LoVo (cell line): ENCODE results near the gene IL34.
A peak's percentile ranks its signal among the peaks of the same experiment; 100 is the strongest.
"Not testable (repeated sequence)": the region's sequence is repeated elsewhere in the genome, so short reads cannot be mapped to it uniquely, and the experiment has no call there.

Experiments
- DNase-seq: peaks from one replicate; pipeline ENCODE4 v3.0.0-alpha.2; 2016; ENCODE audit warnings: low spot score

Gene IL34

DNA sequence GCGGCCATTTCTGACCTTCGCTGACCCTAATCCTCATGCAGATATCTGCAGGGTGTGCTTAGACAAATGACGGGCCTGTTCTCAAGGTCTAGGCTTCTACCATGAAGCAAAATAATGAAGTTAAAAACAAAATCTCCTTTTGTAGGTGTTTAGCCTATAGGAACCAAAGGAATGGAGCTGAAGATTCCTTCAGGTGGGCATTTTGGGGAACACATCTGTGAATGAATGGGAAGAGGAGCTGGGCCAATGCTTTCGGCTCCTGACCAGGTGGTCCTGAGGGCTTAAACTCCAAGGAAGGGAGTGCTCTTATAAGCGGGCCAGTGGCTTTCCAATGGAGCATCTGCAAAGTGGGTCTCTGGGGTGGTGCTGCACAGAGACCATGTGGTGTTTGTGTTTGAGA is 14.1 kb upstream of the IL34 start:
- no peak for DNase-seq

DNA sequence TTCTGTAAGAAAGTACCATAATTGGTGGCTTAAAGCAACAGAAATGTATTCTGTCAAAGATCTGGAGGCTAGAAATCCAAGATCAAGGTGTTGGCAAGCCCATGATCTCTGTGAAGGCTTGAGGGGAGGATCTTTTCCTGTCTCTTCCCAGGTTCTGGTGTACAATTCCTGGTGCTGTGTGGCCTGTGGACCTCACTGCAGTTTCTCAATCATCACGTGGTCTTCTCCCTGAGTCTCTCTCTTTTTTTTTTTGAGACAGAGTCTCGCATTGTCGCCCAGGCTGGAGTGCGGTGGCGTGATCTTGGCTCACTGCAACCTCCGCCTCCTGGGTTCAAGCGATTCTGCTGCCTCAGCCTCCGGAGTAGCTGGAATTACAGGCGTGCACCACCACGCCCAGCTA is 12.7 kb upstream of the IL34 start:
- DNase-seq = not testable (repeated sequence)

DNA sequence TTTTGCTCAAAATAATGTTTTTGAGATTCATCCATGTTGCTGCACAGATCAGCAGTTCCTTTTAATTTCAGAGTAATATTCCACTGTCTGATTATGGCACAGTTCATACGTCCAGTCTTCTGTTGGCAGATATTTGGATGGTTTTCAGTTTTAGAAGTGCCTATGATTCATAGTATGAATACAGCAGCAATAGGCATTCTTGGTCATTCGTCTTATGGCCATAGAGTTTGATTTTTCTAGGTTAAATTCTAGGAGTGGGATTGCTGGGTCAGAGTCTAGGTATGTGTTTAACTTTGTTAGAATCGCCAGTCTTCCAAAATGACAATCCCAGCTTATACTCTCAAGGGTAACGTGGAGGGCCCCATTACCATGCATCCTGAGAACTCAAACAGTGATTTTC is 11.5 kb upstream of the IL34 start:
- no peak for DNase-seq

DNA sequence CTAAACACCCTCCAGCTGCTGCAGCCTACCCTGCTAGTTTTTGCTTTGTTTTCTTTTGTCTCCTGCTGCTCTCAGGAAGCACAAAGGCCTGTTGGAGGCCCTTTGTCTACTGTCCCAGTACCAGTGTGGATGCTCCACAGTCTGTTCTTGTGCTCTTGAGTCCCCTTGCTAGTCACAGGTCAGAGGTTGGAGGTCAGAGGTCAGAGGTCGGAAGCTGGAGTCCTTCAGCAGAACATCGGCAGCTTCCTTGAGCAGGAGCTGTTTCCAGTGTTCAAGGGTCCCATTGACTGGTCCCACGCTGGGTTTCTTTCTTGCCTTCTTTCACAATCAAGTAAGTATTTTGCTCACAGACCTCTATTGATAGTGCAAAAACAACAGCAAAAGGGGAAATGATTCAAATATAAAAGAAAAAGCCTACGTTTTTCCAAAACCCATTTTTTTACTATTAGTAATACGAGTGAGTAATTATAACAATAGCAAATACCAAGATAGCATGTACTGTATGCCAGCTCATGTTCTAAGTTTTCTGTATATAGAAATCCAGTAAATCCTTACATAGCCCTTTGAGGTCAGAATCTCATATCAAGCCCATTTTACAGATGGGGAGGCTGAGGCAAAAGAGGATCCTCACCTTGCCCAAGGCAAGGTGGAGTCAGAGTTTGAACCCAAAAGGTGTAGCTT is 10.9 kb upstream of the IL34 start:
- no peak for DNase-seq

DNA sequence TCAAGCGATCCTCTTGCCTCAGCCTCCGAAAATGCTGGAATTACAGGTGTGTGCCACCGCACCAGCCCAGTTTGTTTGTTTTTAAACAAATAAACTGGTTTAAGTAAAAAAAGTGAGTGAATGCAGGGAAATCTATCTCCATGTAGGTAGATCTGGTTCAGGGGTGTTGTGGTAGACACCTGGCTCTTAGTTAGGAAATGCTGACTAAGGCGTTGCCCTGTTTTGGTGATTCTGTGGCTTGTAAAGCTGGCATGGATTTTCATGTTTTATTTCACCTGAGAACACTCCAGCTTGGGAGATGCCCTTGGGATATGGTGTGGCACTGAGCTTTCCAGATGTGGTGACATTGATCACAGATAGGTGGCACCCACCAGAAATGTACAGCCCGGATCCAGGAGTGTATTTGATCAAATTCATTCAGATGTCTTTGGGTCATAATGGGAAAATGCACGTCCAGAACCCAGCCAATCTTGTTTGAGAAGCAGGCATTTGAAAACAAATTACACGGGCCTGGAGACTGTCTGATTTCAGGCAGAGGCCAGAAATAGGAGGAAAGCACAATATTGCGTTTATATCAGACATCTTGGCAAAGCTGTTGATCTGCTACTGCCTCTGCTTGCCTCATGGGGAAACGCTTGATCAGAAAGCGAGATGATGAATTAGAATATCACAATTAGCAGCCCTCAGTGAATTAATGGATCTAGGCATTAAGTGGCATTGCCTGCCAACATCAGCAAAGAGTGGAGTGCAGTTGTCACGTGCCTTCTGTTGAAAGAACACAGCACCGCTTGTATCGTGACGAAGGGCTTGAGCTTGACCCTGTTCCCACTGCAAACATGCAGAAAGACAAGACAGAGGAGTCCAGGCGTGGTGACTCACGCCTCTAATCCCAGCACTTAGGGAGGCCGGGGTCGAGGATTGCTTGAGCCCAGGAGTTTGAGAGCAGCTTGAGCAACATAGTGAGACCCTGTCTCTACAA is 7.3 kb upstream of the IL34 start:
- no peak for DNase-seq

DNA sequence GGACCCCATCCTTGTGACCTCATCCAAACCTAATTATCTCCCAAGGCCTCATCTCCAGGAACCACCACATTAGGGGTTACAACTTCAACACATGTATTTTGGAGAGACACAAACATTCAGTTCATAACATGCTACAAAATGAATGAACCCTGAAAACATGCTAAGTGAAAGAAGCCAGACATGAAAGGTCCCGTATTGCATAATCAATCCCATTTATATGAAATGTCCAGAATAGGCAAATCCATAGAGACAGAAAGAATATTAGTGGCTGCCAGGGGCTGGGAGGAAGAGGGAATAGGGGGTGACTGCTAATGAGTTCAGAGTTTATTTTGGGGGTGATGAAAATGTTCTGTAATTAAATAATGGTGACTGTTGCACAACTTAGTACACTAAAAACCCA is 3.7 kb upstream of the IL34 start:
- no peak for DNase-seq

DNA sequence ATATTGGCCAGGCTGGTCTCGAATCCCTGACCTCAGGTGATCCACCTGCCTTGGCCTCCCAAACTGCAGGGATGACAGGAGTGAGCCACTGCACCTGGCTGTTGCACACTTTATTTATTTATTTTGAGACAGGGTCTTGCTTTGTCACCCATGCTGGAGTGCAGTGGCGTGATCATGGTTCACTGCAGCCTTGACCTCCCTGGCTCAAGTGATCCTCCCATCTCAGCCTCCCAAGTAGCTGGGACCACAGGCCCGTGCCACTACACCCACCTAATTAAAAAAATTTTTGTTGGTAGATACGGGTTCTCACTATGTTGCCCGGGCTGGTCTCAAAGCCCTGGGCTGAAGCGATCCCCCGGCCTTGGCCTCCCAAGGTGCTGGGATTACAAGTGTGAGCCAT is 3.1 kb upstream of the IL34 start:
- DNase-seq = not testable (repeated sequence)

DNA sequence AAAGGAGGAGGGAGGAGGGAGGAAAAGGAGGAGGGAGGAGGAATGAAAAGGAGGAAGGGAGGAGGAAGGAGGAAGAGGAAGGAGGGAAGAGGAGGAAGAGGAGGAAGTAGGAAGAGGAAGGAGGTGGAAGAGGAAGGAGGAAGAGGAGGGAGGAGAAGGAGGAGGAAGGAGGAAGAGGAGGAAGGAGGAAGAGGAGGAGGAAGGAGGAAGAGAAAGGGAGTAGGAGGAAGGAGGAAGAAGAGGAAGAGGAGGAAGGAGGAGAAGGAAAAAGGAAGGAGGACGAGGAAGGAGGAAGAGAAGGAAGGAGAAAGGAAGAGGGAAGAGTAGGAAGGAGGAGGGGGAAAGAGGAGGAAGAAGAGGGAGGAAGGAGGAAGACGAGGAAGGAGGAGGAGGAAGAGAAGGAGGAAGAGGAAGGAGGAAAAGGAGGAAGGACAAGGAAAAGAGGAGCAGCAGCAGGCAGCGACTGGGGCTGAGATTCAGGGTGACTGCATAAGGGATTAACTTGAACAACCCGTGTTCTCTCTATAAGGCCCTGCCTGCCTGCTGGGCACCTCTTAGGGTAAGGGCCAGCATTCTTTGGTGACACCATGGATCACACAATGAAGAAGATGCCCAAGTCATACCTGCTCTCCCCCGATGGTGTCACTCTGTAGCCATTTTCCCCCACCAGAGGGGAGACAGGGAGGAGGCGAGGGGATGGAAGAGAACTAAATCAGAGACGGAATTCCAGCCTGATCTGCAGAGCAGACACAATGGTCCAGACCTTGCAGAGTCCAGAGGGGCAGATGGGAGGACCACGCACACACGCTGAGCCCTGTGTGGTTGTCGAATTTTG is 1.4 kb upstream of the IL34 start:
- DNase-seq = no peak

DNA sequence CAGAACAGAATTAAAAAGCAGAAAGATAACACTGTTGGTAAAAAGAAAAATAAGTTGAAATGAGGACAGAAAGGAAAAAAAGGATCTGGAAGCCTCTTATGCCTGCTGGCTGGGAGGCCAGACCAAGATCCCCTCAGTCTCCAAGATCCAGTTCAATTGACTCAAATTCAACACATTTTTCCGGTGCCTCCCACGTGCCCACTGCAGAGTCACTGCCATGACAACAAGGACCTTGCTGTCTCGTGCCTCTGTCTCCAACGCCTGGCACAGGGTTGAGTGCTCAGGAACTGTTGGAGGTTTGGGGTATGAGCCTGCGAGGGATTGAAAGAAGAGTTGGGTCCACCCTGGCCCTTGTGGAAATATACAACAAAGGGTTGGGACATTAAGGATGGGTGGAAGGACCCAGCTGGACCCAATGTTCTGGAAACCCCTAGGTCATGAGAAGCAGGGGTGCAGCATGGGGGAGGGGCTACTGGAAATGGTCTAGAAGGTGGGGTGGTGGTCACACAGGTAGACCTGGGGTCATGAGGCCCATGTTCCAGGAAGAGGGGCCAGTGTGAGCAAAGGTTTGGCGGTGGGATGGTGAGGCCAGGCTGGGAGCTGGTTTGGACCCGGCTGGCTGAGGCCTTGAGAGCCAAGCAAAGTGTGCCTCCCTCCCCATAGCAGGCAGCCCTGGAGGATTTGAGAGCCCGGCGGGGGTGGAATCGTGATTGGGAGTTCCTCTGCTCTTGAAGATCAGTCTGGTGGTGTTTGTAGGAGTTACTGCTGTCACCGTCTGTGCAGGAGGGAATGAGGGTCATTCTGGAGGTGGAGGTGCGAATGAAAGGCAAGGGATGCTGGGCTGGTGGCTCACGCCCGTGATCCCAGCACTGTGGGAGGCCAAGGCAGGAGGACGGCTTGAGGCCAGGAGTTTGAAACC is 1.3 kb downstream of the IL34 start:
- no peak for DNase-seq

DNA sequence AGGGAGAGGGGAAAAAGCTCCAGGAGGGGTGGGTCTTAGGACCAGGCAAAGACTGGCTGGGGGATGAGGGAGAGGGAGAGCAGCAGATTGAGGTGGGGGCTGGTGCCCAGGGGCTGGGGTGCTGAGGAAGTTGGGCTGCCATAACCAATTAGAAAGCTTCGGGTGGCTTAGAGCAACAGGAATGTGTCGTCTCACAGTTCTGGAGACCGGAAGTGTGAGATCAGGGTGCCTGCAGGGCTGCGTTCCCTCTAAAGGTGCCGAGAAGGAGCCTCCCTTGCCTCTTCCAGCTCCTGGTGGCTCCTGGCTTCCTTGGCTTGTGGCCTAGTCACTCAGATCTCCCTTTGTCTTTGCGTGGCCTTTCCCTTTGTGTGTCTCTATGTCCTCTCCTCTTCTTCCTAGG is 2.2 kb downstream of the IL34 start:
- DNase-seq = no peak

DNA sequence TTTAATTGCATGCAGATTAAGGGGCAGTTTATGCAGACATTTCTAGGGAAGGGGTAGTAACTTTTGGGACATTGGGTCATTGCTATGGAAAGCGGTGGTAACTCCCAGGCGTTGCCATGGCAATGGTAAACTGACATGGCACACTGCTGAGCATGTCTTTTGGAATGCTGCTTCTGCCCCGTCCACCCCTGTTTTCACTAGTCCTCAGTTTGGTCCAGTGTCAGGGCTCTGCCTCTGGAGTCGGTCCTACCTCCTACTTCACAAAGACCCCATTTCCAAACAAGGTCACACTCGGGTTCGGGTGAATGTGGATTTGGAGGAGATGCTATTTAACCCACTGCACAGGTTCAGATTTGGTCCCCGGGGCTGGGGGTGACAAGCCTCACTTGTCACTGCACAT is 2.9 kb downstream of the IL34 start:
- no peak for DNase-seq

DNA sequence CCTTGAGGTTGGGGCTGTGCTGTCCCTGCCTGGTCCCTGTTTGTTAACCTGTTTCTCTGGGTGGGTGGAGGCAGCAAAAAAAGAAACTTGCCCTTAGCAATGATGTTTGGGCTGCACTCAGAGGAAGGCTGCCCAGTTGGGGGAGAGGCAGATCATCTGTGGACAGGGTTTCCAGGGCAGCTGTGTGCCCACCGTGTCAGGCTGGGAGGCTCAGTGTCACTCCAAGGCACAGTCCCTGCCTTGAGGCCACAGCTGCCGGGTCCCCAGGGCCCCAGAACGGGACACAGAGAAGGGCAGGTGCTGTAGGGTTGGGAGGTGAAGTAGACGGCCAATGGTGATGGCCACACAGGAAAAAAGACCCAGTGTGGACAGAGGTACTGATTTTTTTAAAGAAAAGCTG is 3.9 kb downstream of the IL34 start:
- no peak for DNase-seq

DNA sequence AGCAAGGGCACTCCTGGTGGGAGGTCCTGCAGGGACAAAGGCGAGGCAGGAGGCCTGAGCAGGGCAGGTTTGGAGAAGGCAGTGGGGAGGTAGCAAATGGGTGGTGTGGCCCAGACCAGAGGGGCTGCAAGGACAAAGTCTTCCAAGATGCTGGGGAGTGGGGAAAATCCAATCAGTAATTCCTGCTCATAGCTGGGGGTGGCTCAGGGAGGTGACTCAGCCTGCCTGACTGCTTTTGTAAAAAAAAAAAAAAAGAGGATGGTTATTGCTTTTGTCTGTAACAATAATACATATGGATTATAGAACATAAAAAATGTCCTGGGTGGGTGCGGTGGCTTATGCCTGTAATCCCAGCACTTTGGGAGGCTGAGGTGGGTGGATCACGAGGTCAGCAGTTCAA is 5.2 kb downstream of the IL34 start:
- no peak for DNase-seq

DNA sequence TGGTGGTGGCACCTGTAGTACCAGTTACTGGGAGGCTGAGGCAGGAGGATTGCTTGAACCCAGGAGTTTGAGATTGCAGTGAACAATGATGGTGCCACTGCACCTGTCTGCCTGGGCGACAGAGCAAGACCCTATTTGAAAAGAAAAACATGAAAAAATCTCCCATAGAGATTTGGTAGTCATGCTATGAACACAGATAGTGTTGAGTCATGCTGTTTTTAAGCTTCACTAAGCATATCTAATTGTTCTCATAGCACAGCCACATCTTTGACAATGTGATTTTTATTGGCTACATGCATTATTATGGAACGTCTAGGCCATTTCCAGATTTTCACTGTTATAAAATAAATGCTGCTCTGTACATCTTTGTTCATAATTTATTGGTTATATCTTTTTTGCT is 6.0 kb downstream of the IL34 start:
- DNase-seq = no peak

DNA sequence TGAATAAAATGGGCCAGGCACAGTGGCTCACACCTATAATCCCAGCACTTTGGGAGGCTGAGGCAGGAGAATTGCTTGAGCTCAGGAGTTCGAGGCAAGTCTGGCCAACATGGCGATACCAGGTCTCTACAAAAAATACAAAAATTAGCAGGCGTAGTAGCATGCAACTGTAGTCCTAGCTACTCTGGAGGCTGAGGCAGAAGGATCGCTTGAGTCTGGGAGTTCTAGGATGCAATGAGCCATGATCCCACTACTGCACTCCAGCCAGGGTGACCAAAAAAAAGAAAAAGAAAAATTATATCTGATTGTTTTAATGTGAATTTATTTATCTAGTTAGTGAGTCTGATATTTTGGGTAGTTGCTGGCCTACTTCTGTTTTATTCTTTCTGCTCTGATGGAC is 7.0 kb downstream of the IL34 start:
- DNase-seq = no peak

DNA sequence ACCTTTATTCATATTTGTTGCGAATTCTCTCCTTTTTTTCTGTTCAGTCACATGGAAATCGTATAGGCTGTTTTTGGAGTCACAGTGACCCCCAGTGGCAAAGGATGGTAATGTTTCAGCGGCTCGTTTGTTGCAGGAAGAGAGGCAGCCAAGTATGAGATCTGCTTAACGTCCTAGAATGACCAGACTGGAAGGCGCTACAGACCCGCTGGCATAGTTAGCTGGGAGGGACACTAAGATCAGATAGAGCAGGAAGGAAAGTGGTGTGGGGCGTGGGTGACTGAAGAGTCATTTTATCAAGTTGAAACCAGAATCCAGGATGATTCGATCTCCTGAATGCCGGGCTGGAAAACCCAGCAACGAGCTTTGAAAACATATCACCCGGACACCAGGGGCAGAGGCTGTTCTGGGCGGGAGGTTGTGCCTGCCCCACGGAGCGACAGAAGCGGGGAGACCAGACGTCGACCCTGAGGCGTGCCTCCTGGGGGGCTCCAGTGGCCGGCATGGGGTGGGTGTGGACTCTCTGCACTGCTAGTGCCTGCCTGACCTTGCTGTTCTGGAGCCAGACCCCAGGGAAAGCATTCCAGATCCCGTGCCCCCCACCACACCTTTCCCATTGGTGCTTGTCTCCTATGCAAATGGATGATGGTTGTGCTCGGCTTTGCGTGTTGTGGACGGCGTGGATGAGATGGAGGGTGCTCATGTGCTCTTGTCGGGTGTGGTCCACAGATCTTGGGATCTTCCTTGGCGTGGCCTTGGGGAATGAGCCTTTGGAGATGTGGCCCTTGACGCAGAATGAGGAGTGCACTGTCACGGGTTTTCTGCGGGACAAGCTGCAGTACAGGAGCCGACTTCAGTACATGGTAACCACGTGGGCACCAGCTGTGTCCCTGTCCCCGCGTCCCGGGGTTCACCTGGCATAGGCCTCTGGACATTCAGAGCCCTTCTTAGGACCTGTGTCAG is 7.7 kb downstream of the IL34 start:
- peak; percentile 77 for DNase-seq

DNA sequence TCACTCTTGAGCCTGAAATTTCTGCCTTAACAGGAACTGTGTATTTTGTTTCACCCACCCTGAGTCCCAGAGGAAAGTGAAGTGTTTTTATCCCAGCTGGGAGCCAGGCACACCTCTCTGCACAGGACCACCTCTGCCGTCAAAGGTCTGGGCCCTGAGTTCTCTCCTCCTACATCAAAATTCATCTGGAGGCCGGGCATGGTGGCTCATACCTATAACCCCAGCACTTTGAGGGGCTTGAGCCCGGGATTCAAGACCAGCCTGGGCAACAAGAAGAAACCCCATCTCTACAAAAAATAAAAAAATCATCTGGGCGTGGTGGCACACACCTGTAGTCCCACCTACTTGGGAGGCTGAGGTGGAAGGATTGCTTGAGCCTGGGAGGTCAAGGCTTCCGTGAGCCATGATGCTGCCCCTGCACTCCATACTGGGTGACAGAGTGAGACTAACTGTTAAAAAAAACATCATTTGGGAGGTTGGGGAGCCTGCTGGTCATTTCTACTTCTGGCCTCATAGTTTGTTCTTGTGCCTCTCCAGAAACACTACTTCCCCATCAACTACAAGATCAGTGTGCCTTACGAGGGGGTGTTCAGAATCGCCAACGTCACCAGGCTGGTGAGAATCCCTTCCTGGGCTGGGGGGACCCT is 9.8 kb downstream of the IL34 start:
- no peak for DNase-seq

DNA sequence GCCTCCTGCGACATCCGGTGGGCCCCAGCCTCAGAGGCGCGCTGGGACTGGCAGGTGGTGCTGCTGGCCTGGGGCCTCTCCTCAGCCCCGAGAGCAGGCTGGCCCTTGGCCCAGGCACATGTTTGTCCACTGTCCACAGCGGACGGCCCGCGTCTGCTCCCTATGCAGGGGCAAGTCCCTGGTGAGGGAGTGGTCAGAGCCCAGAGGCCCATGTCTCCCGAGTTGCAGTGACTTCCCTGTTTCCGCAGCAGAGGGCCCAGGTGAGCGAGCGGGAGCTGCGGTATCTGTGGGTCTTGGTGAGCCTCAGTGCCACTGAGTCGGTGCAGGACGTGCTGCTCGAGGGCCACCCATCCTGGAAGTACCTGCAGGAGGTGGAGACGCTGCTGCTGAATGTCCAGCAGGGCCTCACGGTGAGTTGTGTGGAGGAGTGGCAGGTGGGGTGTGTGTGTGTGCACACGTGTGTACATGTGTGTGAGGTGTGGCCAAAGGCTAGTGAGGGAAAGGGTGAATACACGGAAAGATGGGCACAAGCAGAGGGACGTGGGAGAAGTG is 10.4 kb downstream of the IL34 start:
- no peak for DNase-seq

DNA sequence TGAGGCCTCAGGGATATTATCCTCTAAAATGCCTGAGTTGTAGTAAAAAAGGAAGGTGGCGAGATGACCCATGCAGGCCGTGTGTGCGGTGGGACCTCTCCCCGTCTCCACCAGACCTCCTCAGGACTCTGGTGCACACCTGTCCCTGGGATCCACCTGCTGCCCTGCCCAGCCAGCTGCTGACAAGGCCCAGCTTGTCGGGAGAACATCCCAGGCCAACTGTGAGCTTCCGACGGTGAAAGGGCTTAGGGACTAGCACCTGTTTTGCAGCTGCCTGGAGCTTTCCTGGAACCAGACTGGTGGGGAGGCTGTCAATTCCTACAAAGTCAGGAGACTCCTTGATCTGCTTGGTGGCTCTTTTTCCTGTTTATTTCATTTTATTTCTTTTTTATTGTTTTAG is 11.6 kb downstream of the IL34 start:
- DNase-seq = no peak

DNA sequence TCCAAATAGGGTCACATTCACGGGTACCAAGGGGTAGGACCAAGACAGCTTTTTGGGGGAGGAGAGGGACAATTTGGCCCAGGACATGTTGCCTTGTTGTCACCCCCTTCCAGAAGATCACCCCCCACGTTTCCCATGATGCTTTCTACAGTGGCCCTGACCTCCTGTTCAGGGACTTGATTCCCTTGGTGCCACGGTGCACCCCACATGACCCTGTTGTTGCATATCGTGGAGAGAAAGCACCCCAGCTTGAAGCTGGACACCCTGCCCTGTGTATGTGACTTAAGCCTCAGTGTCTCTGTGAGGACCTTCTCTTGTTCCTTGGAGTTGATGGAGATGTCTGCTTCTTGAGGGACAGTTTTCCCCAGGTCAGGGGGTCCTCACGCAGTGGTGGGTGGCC is 12.6 kb downstream of the IL34 start:
- DNase-seq = no peak
